ENCODE measurements around the gene ZNF564.
"Not testable (repeated sequence)": the region's sequence is repeated elsewhere in the genome, so short reads cannot be mapped to it uniquely, and the experiment has no call there.

The ZNF564 gene

DNA sequence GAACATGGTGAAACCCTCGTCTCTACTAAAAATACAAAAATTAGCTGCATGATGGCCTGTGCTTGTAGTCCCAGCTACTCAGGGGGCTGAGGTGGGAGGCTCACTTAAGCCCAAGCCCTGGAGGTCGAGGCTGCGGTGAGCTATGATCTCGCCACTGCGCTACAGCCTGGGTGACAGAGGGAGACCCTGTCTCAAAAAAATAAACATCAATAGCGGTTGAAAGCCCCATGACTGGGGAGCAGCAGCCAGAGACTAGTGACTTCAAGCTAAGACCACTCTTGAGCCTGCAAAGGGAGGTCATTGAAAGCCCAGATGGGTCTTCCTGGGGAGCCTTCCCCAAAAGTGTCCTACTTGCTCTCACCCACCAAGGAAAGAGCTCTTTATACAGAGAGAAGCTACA, 54.8 kb downstream of the ZNF564 start:
- H3K4me3 ChIP-seq (ENCODE audit: low read depth, low read length): no peak overlapping the region
- TF ChIP-seq, protein P1, sequence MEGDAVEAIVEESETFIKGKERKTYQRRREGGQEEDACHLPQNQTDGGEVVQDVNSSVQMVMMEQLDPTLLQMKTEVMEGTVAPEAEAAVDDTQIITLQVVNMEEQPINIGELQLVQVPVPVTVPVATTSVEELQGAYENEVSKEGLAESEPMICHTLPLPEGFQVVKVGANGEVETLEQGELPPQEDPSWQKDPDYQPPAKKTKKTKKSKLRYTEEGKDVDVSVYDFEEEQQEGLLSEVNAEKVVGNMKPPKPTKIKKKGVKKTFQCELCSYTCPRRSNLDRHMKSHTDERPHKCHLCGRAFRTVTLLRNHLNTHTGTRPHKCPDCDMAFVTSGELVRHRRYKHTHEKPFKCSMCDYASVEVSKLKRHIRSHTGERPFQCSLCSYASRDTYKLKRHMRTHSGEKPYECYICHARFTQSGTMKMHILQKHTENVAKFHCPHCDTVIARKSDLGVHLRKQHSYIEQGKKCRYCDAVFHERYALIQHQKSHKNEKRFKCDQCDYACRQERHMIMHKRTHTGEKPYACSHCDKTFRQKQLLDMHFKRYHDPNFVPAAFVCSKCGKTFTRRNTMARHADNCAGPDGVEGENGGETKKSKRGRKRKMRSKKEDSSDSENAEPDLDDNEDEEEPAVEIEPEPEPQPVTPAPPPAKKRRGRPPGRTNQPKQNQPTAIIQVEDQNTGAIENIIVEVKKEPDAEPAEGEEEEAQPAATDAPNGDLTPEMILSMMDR (IDR thresholded peaks at IDR 0.05; ENCODE audit: low read depth, low read length): no peak

DNA sequence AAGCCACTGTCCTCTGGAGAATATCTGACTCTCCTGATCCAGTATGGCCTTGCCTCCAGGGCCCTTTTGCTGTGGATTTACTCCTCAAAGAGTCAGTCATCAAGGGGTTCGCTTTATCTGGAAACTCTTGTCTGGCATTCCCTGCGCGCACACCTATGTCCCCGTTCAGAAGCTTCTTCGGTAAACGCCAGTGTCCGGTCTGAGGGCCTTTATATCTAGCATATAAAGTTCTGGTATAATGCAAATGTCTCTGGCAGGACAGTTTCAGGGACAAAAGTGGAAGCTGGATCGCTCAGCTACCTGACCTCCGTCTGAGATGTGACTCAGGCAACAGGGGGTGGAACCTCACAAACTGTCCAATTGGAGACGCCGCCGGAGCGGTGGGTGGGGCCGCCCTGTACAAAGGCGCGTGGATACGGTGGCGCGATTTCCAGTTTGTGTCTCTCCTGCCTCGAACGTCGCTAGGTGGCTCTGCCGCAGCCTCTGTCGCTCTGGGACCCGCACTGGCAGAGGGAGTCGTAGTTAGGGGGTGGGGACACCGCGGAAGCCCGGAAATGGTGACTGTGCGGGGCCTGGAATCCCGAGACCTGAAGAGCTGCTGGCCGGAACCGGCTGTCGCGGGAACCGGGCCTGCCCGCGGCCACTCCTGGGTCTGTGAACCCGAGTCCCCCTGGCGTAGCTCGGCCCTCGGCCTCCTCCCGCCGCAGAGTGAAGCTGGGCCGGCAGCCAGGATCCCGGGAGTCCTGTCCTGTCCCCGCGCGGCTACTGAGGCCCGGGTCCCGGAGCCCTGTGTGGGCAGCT, 56.1 kb downstream of the ZNF564 start:
- H3K4me3 ChIP-seq (ENCODE audit: low read depth, low read length): peak overlapping the region; percentile 65
- TF ChIP-seq, protein P1 (IDR thresholded peaks at IDR 0.05; ENCODE audit: low read depth, low read length): no peak

DNA sequence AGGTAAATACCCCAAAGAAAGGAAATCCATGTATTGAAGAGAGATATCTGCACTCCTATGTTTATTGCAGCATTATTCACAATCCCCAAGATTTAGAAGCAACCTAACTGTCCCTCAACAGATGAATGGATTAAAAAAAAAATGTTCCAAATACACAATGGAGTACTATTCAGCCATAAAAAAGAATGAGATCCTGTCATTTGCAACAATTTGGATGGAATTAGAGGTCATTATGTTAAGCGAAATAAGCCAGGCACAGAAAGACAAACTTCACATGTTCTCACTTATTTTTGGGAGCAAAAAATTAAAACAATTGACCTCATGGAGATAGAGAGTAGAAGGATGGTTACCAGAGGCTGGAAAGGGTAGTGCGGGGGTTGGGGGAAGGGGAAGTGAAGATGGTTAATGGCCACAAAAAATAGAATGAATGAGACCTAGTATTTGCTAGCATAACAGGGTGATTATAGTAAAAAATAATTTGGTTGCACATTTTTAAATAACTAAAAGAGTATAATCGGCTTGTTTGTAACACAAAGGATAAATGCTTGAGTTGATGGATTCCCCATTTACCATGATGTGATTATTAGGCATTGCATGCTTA, 56.9 kb downstream of the ZNF564 start:
- TF ChIP-seq, protein P1 (IDR thresholded peaks at IDR 0.05; ENCODE audit: low read depth, low read length): no peak
- peak overlapping the region; percentile 65; the same call in 1 of the 2 replicates for H3K4me3 ChIP-seq (ENCODE audit: low read depth, low read length)

DNA sequence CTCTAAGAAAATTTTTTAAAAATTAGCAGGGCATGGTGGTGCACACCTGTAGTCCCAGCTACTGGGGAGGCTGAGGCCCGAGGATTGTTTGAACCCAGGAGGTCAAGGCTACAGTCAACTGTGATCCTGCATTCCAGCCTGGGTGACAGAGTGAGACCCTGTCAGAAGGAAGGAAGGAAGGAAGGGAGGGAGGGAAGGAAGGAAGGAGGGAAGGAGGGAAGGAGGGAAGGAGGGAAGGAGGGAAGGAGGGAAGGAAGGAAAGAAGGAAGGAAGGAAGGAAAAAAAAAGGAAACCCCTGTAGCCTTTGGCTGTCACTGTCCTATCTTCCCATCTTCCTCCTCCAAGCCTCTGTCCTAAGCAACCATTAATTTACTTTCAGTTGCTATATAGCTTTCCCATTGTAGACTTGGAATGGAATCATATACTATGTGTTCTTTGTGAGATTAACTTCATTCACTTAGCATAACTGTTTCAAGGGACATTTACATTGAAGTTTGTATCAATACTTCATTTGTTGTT, 65.0 kb downstream of the ZNF564 start:
- H3K4me3 ChIP-seq (ENCODE audit: low read depth, low read length): not testable (repeated sequence)

DNA sequence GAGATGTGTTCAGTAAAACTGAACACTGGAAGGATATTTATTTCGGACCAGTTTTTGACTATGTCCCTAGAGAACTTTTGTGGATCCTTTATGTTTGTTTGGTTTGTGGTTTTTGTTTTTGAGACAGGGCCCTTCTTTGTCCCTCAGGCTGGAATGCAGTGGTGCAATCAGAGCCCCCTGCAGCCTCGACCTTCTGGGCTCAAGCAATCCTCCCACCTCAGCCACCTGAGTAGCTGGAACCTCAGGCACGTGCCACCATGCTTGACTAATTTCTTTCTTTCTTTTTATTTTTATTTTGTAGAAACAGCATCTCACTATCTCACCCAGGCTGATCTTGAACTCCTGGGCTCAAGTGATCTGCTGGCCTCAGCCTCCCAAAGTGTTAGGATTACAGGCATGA, 65.7 kb downstream of the ZNF564 start:
- TF ChIP-seq, protein P1 (IDR thresholded peaks at IDR 0.05; ENCODE audit: low read depth, low read length): no peak

DNA sequence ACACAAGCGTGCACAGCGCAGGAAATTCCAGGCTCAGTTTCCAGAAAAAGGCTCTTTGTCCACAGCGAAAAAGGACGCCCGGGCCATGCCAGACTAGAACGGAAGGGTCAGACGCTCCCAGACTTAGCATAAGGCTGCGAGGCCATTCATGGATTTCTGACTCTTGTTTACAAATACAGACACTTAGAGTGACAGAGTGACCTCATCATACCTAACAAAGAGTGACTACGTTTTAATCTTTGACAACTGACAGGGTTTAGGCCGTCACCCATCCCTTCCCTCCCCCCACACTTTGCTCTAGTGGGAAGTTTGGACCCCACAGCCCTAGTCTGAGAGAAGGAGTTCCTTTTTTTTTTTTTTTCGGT, 66.2 kb downstream of the ZNF564 start:
- H3K4me3 ChIP-seq (ENCODE audit: low read depth, low read length): peak overlapping the region; percentile 96

More for the DNA sequence above, 65.7 kb downstream of the ZNF564 start:
- H3K4me3 ChIP-seq (ENCODE audit: low read depth, low read length): no peak overlapping the region

DNA sequence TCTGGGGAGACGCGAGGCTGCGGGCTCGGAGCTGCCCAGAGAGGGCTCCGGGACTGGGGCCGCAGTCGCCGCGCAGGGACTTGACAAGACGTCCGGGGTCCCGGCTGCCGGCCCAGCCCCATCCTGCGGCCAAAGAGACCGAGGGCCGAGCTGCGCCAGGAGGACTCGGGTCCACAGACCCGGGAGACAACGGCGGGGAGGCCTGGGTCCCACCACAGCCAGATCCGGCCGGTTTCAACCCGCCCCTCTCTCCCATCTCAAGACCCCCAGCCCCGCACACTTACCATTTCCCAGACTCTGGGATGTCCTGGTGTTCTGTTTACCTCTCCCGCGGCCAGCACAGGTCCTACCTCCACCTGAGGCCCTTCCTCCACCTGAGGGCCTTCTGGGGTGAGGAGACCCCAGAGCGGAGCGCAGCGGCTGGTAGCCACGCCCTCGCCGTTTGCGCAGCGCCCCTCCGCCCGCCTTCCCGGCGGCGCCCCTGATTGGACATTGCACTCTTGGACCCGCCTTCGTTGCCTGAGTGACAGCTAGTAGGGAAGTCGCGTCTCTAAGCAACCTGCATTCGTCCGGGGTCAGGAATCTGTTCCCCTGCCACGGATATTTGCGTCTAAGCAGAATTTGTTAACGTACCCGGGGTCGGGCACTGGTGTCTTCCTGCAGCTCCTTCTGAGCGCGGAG, 66.8 kb downstream of the ZNF564 start, which contains the start of gene ZNF709:
Gene ZNF709, minus strand, starts transcription at position 446 of the 681 bp plus-strand sequence. Its CDS starts 159 bp downstream, at position 287.
- TF ChIP-seq, protein P1 (IDR thresholded peaks at IDR 0.05; ENCODE audit: low read depth, low read length): no peak
- H3K4me3 ChIP-seq (ENCODE audit: low read depth, low read length): peak within 1 kb of the TSS; percentile 96

More for the DNA sequence above, 66.2 kb downstream of the ZNF564 start:
- TF ChIP-seq, protein P1 (IDR thresholded peaks at IDR 0.05; ENCODE audit: low read depth, low read length): no peak

Data from WI38 (cell line).